NCI-H146 treated with DMSO at 0.1 percent for 48 hours (cell line): ENCODE measurements around the gene INCA1.
A peak's percentile ranks its signal among the peaks of the same experiment; 100 is the strongest.

Experiments used
- DNase-seq: peaks from one replicate; lab custom pipeline; 2025; ENCODE audit not compliant: unreplicated experiment; lab: John Stamatoyannopoulos, UW

INCA1 gene

GRCh38 chr17:4972752-4973151 lies 24.6 kb downstream of the INCA1 start:
- no peak for DNase-seq

GRCh38 chr17:4972322-4972721 lies 25.0 kb downstream of the INCA1 start:
- no peak for DNase-seq

- no peak for DNase-seq
Measured at GRCh38 chr17:4971826-4972225, 25.5 kb downstream of the INCA1 start.

- no peak for DNase-seq
Measured at GRCh38 chr17:4970273-4970672, 27.0 kb downstream of the INCA1 start.

- DNase-seq = no peak
Measured at GRCh38 chr17:4969551-4970173, 27.7 kb downstream of the INCA1 start.

- no peak for DNase-seq
Measured at GRCh38 chr17:4969047-4969550, 28.2 kb downstream of the INCA1 start.

GRCh38 chr17:4968486-4969046 lies 28.8 kb downstream of the INCA1 start:
- DNase-seq = no peak

GRCh38 chr17:4967539-4968485 lies 29.5 kb downstream of the INCA1 start, which contains the start of gene SPAG7:
SPAG7 (minus strand) TSS chr17:4967817; CDS start chr17:4967804, 13 bp downstream.
- peak; percentile 95 for DNase-seq

- peak; percentile 99 for DNase-seq
Measured at GRCh38 chr17:4966844-4967538, 30.3 kb downstream of the INCA1 start.

GRCh38 chr17:4965311-4965986 lies 31.9 kb downstream of the INCA1 start:
- no peak for DNase-seq

- DNase-seq = no peak
Measured at GRCh38 chr17:4960279-4960922, 36.9 kb downstream of the INCA1 start.

- no peak for DNase-seq
Measured at GRCh38 chr17:4959261-4959965, 37.9 kb downstream of the INCA1 start.

GRCh38 chr17:4958102-4958501 lies 39.2 kb downstream of the INCA1 start:
- no peak for DNase-seq

- no peak for DNase-seq
Measured at GRCh38 chr17:4956493-4957061, 40.7 kb downstream of the INCA1 start.

GRCh38 chr17:4955091-4955490 lies 42.2 kb downstream of the INCA1 start:
- no peak for DNase-seq

- no peak for DNase-seq
Measured at GRCh38 chr17:4953451-4953961, 43.8 kb downstream of the INCA1 start.

- no peak for DNase-seq
Measured at GRCh38 chr17:4951486-4951885, 45.8 kb downstream of the INCA1 start.

- no peak for DNase-seq
Measured at GRCh38 chr17:4950746-4951204, 46.5 kb downstream of the INCA1 start, which contains the start of gene ENO3. ENO3 (plus strand) TSS chr17:4951119; CDS start chr17:4951830, 711 bp downstream.
